ENCODE data around the gene DISP3. TPM values are rescaled to one million over a fixed set of nuclear protein-coding genes. Genes with fewer than 3 reads are reported as not detected.

DISP3 gene
- total RNA-seq, 1 donor from 2014 or later: 4.7 TPM

GRCh38 chr1:11449100-11449403 is 29.9 kb upstream of the DISP3 start:
- Mint-ChIP-seq H3K4me1 (ENCODE audit: unreplicated experiment) (peaks cover 2% of the 10 kb centered on the region), H3K36me3 (no peaks in the 10 kb centered on the region), H3K27me3 (peaks cover 43% of the 10 kb centered on the region), H3K27ac (no peak overlapping the region), H3K4me3 (no peak overlapping the region), H3K9me3 (no peaks in the 10 kb centered on the region)
- DNase-seq (ENCODE audit: extremely low spot score, unreplicated experiment): no peak
- TF ChIP-seq CTCF (conservative IDR thresholded peaks at IDR 0.05): no peak

- DNase-seq (ENCODE audit: extremely low spot score, unreplicated experiment): no peak
- H3K27ac Mint-ChIP-seq: no peak overlapping the region
- peaks cover 11% of the 10 kb centered on the region for H3K4me1 Mint-ChIP-seq (ENCODE audit: unreplicated experiment)
- H3K9me3 Mint-ChIP-seq: no peaks in the 10 kb centered on the region
- H3K27me3 Mint-ChIP-seq: peaks cover 45% of the 10 kb centered on the region
- H3K36me3 Mint-ChIP-seq: no peaks in the 10 kb centered on the region
- TF ChIP-seq CTCF (conservative IDR thresholded peaks at IDR 0.05): no peak
- no peak overlapping the region for H3K4me3 Mint-ChIP-seq
Measured at GRCh38 chr1:11450310-11450709, 28.6 kb upstream of the DISP3 start.

- no peak for DNase-seq (ENCODE audit: extremely low spot score, unreplicated experiment)
Measured at GRCh38 chr1:11453742-11454491, 25.0 kb upstream of the DISP3 start.

GRCh38 chr1:11455967-11456570 is 22.9 kb upstream of the DISP3 start:
- no peak for DNase-seq (ENCODE audit: extremely low spot score, unreplicated experiment)
- Mint-ChIP-seq H3K9me3 (no peaks in the 10 kb centered on the region), H3K27ac (no peak overlapping the region), H3K4me3 (no peak overlapping the region), H3K4me1 (ENCODE audit: unreplicated experiment) (peaks cover 11% of the 10 kb centered on the region), H3K27me3 (peaks cover 58% of the 10 kb centered on the region), H3K36me3 (no peaks in the 10 kb centered on the region)
- no peak for TF ChIP-seq CTCF (conservative IDR thresholded peaks at IDR 0.05)

More at GRCh38 chr1:11453742-11454491, 25.0 kb upstream of the DISP3 start:
- Mint-ChIP-seq H3K4me1 (ENCODE audit: unreplicated experiment) (peaks cover 11% of the 10 kb centered on the region), H3K36me3 (no peaks in the 10 kb centered on the region), H3K27ac (no peak overlapping the region), H3K4me3 (peak overlapping the region; percentile 73), H3K27me3 (peaks cover 62% of the 10 kb centered on the region), H3K9me3 (no peaks in the 10 kb centered on the region)
- TF ChIP-seq CTCF (conservative IDR thresholded peaks at IDR 0.05): no peak

GRCh38 chr1:11456965-11457364 is 22.0 kb upstream of the DISP3 start:
- TF ChIP-seq CTCF (conservative IDR thresholded peaks at IDR 0.05): no peak
- H3K9me3 Mint-ChIP-seq: no peaks in the 10 kb centered on the region
- peaks cover 11% of the 10 kb centered on the region for H3K4me1 Mint-ChIP-seq (ENCODE audit: unreplicated experiment)
- H3K27me3 Mint-ChIP-seq: peaks cover 65% of the 10 kb centered on the region
- no peak overlapping the region for H3K4me3 Mint-ChIP-seq
- DNase-seq (ENCODE audit: extremely low spot score, unreplicated experiment): no peak
- H3K36me3 Mint-ChIP-seq: no peaks in the 10 kb centered on the region
- H3K27ac Mint-ChIP-seq: no peak overlapping the region
